Breast epithelium (tissue), 3 donors: ENCODE results near the gene TMEM63C.

Source experiments
- POLR2A ChIP-seq: fragments of 450-650 bp; IDR thresholded peaks from one replicate; pipeline ENCODE4 v1.6.1; 2016; ENCODE audit warnings: antibody characterized with exemption, mild to moderate bottlenecking, moderate library complexity
- TF ChIP-seq, protein P1 (sequence below), 3 donors: fragments of 450-650 bp; IDR thresholded peaks; one replicate each; pipeline ENCODE4 v1.5.1; 2016 to 2017; ENCODE audit warnings: antibody characterized with exemption in 3 of 3, mild to moderate bottlenecking in 3 of 3, moderate library complexity in 3 of 3

DNA sequence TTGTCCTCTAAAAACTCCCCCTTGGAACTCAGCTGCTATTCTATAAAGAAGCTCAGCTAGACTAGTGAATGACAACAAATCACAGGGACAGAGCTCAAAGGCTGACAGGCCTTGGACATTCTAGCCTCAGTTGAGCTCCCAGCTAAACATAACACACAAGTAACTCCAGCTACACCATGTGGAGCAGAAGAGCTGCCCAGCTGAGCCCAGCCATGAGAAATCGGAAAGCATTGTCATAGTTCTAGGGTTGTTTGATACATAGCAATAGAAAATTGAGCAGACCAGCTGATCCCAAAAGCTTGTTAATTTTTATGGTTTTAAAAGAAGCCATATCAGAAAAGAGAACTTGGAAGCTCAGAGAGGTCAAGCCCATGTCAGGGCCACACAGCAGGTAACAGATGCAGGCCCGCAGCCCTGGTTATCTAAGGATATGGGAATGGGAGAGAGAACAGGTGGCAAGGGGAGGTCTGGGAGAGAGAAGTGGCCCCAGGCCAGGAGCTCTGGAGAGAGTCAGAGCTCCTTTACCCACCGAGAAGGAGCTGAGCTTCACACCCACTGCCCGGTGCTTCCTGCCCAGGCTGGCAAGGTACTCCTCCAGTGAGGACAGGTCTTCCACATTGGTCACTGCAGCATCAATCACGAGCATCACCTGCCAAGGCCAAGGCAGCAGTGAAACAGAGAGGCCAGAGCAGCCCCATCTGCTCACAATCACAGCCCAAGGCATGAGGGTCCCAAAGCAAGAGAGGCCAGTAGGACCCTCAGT lies 86.5 kb downstream of the TMEM63C start:
- TF ChIP-seq, protein P1, sequence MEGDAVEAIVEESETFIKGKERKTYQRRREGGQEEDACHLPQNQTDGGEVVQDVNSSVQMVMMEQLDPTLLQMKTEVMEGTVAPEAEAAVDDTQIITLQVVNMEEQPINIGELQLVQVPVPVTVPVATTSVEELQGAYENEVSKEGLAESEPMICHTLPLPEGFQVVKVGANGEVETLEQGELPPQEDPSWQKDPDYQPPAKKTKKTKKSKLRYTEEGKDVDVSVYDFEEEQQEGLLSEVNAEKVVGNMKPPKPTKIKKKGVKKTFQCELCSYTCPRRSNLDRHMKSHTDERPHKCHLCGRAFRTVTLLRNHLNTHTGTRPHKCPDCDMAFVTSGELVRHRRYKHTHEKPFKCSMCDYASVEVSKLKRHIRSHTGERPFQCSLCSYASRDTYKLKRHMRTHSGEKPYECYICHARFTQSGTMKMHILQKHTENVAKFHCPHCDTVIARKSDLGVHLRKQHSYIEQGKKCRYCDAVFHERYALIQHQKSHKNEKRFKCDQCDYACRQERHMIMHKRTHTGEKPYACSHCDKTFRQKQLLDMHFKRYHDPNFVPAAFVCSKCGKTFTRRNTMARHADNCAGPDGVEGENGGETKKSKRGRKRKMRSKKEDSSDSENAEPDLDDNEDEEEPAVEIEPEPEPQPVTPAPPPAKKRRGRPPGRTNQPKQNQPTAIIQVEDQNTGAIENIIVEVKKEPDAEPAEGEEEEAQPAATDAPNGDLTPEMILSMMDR (IDR thresholded peaks at IDR 0.05): no peak
- no peak for TF ChIP-seq POLR2A
